VCaP (cell line): ENCODE results near the gene MUC20.

Experiments
- H3K27ac ChIP-seq: fragments of 450-650 bp; 2 replicates; pipeline ENCODE4 v1.5.1; 2017
- TF ChIP-seq, protein P1 (sequence below): fragments of 450-650 bp; conservative IDR thresholded peaks from 2 replicates; pipeline ENCODE4 v1.5.1; 2017; ENCODE audit warnings: mild to moderate bottlenecking, moderate library complexity

Gene MUC20

DNA sequence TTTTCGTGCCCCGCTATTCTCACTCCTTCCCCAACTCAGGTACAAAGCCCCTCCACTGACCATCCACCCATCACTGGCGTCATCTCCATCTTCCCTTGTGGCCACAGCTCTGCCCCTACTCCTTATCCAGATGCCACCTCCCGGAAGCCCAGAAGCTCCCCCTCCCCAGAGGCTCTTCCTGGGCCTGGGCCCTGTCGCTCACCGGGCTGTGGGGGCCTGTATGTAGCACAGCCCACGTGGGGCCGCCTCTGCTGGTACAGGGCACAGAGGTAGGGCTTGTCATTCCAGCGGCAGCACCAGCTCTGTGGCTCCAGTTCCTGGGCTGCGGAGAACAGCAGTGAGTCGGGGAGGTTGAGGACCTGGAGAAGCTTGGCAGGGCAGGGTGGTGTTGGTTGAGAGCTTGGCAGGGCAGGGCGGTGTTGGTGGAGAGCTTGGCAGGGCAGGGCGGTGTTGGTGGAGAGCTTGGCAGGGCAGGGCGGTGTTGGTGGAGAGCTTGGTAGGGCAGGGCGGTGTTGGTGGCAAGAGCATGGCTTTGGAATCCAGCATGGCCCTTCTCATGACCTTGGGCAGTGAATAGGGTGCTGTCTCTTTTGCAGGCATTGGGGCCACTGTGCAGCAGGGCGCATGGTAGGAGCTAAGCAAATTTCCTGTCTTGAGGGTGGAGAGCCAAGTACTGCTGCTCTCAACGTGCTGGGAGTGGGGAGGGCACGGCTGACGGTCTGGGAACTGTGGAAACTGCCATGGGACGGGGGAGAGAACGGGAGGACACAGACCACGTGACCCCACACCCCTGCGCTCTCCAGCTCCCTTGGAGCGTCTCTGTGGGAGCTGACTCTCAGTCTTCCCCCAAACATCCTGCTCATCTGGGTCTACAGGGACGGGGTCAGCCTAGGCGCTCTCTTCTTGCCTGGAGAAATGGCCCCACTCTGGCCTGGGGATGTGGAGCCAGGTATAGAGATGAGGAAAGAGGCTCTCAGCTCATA, 43.4 kb downstream of the MUC20 start:
- H3K27ac ChIP-seq, result no peak overlapping the region
- TF ChIP-seq, protein P1, sequence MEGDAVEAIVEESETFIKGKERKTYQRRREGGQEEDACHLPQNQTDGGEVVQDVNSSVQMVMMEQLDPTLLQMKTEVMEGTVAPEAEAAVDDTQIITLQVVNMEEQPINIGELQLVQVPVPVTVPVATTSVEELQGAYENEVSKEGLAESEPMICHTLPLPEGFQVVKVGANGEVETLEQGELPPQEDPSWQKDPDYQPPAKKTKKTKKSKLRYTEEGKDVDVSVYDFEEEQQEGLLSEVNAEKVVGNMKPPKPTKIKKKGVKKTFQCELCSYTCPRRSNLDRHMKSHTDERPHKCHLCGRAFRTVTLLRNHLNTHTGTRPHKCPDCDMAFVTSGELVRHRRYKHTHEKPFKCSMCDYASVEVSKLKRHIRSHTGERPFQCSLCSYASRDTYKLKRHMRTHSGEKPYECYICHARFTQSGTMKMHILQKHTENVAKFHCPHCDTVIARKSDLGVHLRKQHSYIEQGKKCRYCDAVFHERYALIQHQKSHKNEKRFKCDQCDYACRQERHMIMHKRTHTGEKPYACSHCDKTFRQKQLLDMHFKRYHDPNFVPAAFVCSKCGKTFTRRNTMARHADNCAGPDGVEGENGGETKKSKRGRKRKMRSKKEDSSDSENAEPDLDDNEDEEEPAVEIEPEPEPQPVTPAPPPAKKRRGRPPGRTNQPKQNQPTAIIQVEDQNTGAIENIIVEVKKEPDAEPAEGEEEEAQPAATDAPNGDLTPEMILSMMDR, result no peak

DNA sequence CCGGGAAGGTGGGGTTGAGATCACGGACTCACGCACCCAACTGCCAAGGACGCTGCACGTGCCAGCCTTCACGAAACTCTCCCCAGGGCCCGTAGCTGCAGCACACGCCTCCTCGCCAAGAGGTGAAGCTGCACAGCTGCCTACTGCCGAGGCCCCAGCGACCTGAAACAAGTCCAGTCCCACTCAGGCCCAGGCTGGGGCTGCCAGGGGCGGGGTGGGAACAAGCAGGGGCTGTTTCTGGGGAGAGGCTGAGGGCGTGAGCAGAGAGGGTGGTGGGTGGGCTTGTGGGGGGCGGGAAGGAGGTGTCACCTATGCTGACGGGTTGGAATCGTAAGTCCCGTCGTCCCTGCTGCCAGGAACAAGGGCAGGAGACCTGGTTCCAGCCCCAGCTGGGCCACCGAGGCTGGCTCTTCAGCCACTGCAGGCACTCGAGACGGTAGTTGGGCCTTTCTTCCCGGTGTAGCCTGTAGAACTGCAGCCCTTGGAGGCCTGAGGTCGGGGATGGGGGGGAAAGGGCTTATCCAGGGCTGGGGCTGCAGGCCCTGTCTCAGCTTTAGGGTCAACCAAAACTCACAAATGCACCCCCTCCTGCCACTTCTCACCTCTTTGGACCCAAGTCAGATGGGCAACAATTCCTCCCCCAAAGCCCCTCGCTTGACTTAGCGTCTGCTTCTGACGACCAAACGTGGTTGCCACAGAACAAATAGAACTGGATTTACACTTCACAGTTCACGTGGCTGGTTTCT, 44.4 kb downstream of the MUC20 start:
- TF ChIP-seq, protein P1, result no peak
- H3K27ac ChIP-seq, result no peak overlapping the region

DNA sequence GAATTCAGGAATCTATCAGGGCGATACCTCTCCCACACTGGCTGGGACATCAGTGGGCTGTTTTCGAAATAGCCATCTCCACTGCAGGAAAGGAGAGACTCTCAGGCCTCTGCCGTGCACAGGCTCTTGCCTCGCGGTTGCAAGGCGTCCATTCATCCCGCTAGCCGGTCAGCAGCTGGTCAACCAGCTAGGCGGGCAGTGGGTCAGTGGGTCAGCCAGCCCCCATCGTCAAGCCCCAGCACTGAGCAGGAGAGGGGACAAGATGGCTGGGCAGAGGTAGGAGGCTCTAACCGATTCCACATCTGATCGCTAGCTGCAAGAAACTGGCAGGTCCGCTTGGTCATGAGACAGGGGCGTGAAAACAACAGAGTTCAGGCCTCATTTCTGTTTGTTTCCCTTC, 45.9 kb downstream of the MUC20 start:
- TF ChIP-seq, protein P1, result no peak
- no peak overlapping the region for H3K27ac ChIP-seq

DNA sequence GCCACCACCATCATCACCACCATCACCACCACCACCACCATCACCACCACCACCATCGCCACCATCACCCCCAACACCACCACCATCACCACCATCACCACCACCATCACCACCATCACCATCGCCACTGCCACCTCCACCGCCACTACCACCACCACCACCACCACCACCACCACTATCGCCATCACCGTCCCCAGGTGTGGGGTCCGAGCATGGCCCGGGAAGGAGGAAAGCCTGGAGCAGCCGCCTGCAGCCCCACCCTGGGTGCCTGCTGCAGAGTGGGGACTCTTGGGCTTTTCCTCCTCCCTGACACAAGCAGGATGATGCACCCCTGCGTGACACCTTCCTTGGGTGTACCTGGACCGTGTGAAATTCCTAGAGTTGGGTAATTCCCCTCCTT, 47.0 kb downstream of the MUC20 start:
- no peak overlapping the region for H3K27ac ChIP-seq
- TF ChIP-seq, protein P1, result no peak

DNA sequence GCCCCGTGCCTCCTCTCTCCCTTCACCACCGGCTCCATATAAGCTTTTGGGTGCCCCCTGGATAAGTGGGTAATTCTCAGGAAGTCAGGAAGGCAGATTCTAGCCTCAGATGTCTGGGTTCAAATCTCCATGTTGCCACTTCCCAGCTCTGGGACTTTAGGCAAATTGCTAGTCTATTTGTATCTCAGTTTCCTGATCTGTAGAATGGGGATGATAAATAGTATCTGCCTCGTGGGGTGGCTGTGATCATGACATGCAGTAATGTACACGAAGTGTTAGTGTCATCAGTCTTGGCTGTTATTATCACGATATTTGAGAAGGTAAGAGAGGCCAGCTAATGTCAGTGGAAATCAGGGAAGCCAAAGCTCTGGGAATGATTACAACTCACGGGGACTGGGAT, 47.6 kb downstream of the MUC20 start:
- TF ChIP-seq, protein P1, result no peak
- H3K27ac ChIP-seq, result no peak overlapping the region

DNA sequence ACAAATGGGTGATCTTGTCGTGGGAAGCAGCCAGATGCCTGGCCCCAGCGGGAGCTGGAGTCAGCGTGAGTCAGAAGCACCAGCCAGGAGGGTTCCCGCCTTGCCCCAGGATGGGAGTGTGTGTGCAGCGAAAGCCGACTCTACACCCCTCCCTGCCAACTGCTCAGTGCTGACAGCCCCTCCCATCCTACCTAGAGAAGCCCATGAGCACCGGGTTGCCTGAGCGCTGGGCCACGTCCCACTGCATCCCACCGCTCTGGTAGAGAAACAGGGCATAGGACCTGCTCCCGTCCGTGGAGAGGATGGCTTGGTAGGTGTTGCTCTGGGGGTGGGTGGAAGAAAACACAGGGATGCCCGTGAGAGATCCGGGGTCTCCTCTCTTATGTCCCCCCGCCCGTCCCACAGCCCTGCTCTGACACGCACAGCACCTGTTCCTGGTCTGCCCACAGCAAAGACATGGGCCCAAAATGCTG, 48.1 kb downstream of the MUC20 start:
- no peak overlapping the region for H3K27ac ChIP-seq
- TF ChIP-seq, protein P1, result no peak

DNA sequence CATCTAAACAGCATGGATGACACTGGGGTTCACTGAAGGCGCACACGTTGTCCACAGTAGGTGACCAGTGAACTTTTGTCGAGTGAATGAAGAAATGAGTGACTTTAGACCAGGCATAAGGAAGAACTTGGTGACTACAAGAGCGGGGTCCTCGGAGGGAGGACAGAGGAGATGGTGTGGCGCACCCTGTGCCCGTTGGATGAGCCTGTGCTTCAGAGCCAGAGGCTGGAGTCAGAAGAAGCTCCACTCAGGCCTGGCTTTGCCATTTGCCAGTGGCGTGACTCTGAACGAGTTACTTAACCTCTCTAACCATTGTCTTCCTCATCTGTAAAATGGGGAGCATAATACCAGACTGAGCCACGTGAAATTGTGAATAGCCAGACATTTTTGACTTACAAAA, 48.8 kb downstream of the MUC20 start:
- TF ChIP-seq, protein P1, result no peak
- H3K27ac ChIP-seq, result no peak overlapping the region
